Skin epidermis (tissue), 12 donors: ENCODE measurements around the gene AMT.
A peak's percentile ranks its signal among the peaks of the same experiment; 100 is the strongest.
"Not testable (repeated sequence)": the region's sequence is repeated elsewhere in the genome, so short reads cannot be mapped to it uniquely, and the experiment has no call there.

Experiments
- H3K27ac ChIP-seq, 21 experiments: fragments of 200-600 bp; sonication (generic) in 11 of 21; one replicate each; pipeline ENCODE4 v1.5.0; 2020; ENCODE audit warnings: mild to moderate bottlenecking in 3 of 21, inconsistent platforms in 2 of 21, moderate library complexity in 2 of 21
- H3K4me3 ChIP-seq, 7 experiments: fragments of 200-600 bp; sonication (generic) in 2 of 7; one replicate each; pipeline ENCODE4 v1.5.0; 2020; ENCODE audit warnings: inconsistent platforms in 2 of 7, mild to moderate bottlenecking in 2 of 7, moderate library complexity in 1 of 7

Gene AMT

GRCh38 chr3:49401766-49402165, 20.5 kb downstream of the AMT start:
- H3K27ac ChIP-seq: no peak overlapping the region
- no peak overlapping the region for H3K4me3 ChIP-seq

- Histone ChIP-seq H3K27ac (no peak overlapping the region), H3K4me3 (no peak overlapping the region)
Measured at GRCh38 chr3:49399461-49399860, 22.8 kb downstream of the AMT start.

- Histone ChIP-seq H3K4me3 (no peak overlapping the region), H3K27ac (peak overlapping the region in 3 of 21 experiments; percentile 2 to 37 (median 22))
Measured at GRCh38 chr3:49397470-49397869, 24.8 kb downstream of the AMT start.

GRCh38 chr3:49391310-49391709, 31.0 kb downstream of the AMT start:
- not testable (repeated sequence) for H3K4me3 ChIP-seq, H3K27ac ChIP-seq

GRCh38 chr3:49389297-49389696, 33.0 kb downstream of the AMT start:
- Histone ChIP-seq H3K27ac (peak overlapping the region in 1 of 21 experiments; percentile 58), H3K4me3 (no peak overlapping the region)

GRCh38 chr3:49388289-49388820, 33.9 kb downstream of the AMT start:
- Histone ChIP-seq H3K4me3 (no peak overlapping the region), H3K27ac (peak overlapping the region in 5 of 21 experiments; percentile 6 to 58 (median 36))

- H3K4me3 ChIP-seq: no peak overlapping the region
- H3K27ac ChIP-seq: peak overlapping the region in 4 of 21 experiments; percentile 6 to 55 (median 42)
Measured at GRCh38 chr3:49387721-49388120, 34.6 kb downstream of the AMT start.

- Histone ChIP-seq H3K4me3 (no peak overlapping the region), H3K27ac (peak overlapping the region in 1 of 21 experiments; percentile 4)
Measured at GRCh38 chr3:49386056-49386756, 36.1 kb downstream of the AMT start.

GRCh38 chr3:49385617-49386016, 36.7 kb downstream of the AMT start:
- Histone ChIP-seq H3K4me3 (no peak overlapping the region), H3K27ac (peak overlapping the region in 1 of 21 experiments; percentile 4)

- H3K27ac ChIP-seq: no peak overlapping the region
Measured at GRCh38 chr3:49383387-49383786, 38.9 kb downstream of the AMT start.

GRCh38 chr3:49378249-49378895, 43.9 kb downstream of the AMT start:
- H3K4me3 ChIP-seq: no peak overlapping the region
- H3K27ac ChIP-seq: peak overlapping the region in 3 of 21 experiments; percentile 9 to 58 (median 16)

More at GRCh38 chr3:49383387-49383786, 38.9 kb downstream of the AMT start:
- H3K4me3 ChIP-seq: no peak overlapping the region

GRCh38 chr3:49377483-49377882, 44.8 kb downstream of the AMT start:
- H3K4me3 ChIP-seq: no peak overlapping the region
- peak overlapping the region in 2 of 21 experiments; percentile 16 to 32 for H3K27ac ChIP-seq

GRCh38 chr3:49371946-49372345, 50.3 kb downstream of the AMT start:
- no peak overlapping the region for H3K27ac ChIP-seq

GRCh38 chr3:49370585-49371290, 51.5 kb downstream of the AMT start:
- H3K27ac ChIP-seq: no peak overlapping the region
- no peak overlapping the region for H3K4me3 ChIP-seq

More at GRCh38 chr3:49371946-49372345, 50.3 kb downstream of the AMT start:
- H3K4me3 ChIP-seq: no peak overlapping the region
